ENCODE measurements around the gene NAPA.

NAPA gene

GRCh38 chr19:47526798-47527197 is 11.9 kb upstream of the NAPA start:
- intact Hi-C loops (cut with DNase I): no loop called here
- DNase-seq: no peak

GRCh38 chr19:47523473-47523872 is 8.6 kb upstream of the NAPA start:
- peak in 1 of 10 donors; percentile 48 for DNase-seq
- intact Hi-C loops (cut with DNase I): no loop called here

GRCh38 chr19:47521473-47522180 is 6.8 kb upstream of the NAPA start:
- DNase-seq: peak in 1 of 10 donors; percentile 55
- intact Hi-C loops (cut with DNase I): no loop called here

GRCh38 chr19:47520839-47521238 is 6.0 kb upstream of the NAPA start:
- intact Hi-C loops (cut with DNase I): no loop called here
- no peak for DNase-seq

GRCh38 chr19:47520343-47520806 is 5.5 kb upstream of the NAPA start:
- intact Hi-C loops (cut with DNase I): no loop called here
- DNase-seq: peak in 1 of 10 donors; percentile 44

GRCh38 chr19:47518854-47519253 is 4.0 kb upstream of the NAPA start:
- peak in 1 of 10 donors; percentile 18 for DNase-seq
- intact Hi-C loops (cut with DNase I): loop anchor here (5.0 kb wide), 1 partner anchor 88 kb away; the partner anchor contains the start of gene BICRA

- intact Hi-C loops (cut with DNase I): loop anchor here (5.0 kb wide), 1 partner anchor 89 kb away; the partner anchor contains the start of gene BICRA
- DNase-seq: peak in 1 of 10 donors; percentile 4
Observed at GRCh38 chr19:47518139-47518538, 3.3 kb upstream of the NAPA start.

GRCh38 chr19:47514151-47514868 is 553 bp downstream of the NAPA start:
- intact Hi-C loops (cut with DNase I): loop anchor here (2.0 kb wide), 2 partner anchors 30 to 78 kb away; partner anchors contain the start of gene KPTN

GRCh38 chr19:47512948-47513319 is 1.9 kb downstream of the NAPA start:
- intact Hi-C loops (cut with DNase I): no loop called here
- peak in 1 of 10 donors; percentile 11 for DNase-seq

More at GRCh38 chr19:47514151-47514868, 553 bp downstream of the NAPA start:
- DNase-seq: peak in 3 of 10 donors; percentile 54 to 86 (median 67)

GRCh38 chr19:47512183-47512947 is 2.5 kb downstream of the NAPA start:
- intact Hi-C loops (cut with DNase I): no loop called here
- peak in 1 of 10 donors; percentile 19 for DNase-seq

- intact Hi-C loops (cut with DNase I): no loop called here
- peak in 3 of 10 donors; percentile 84 to 90 (median 87) for DNase-seq
Observed at GRCh38 chr19:47511681-47512080, 3.2 kb downstream of the NAPA start.

- intact Hi-C loops (cut with DNase I): no loop called here
- peak in 2 of 10 donors; percentile 39 to 79 for DNase-seq
Observed at GRCh38 chr19:47511128-47511517, 3.7 kb downstream of the NAPA start.

- intact Hi-C loops (cut with DNase I): no loop called here
- peak in 3 of 10 donors; percentile 74 to 87 (median 84) for DNase-seq
Observed at GRCh38 chr19:47510516-47511127, 4.2 kb downstream of the NAPA start.

- peak in 7 of 10 donors; percentile 55 to 94 (median 77) for DNase-seq
- intact Hi-C loops (cut with DNase I): no loop called here
Observed at GRCh38 chr19:47509973-47510372, 4.9 kb downstream of the NAPA start.

GRCh38 chr19:47509170-47509847 is 5.6 kb downstream of the NAPA start:
- no peak for DNase-seq
- intact Hi-C loops (cut with DNase I): no loop called here

GRCh38 chr19:47508721-47509120 is 6.1 kb downstream of the NAPA start:
- DNase-seq: no peak
- intact Hi-C loops (cut with DNase I): no loop called here

- intact Hi-C loops (cut with DNase I): loop anchor here (2.0 kb wide), 1 partner anchor 65 kb away; no protein-coding TSS in a partner anchor
- peak in 4 of 10 donors; percentile 58 to 94 (median 72) for DNase-seq
Observed at GRCh38 chr19:47507924-47508553, 6.8 kb downstream of the NAPA start.

GRCh38 chr19:47507012-47507411 is 7.9 kb downstream of the NAPA start:
- intact Hi-C loops (cut with DNase I): loop anchor here (2.0 kb wide), 1 partner anchor 64 kb away; no protein-coding TSS in a partner anchor
- peak in 8 of 10 donors; percentile 49 to 94 (median 68) for DNase-seq

GRCh38 chr19:47506459-47506858 is 8.4 kb downstream of the NAPA start:
- peak in 1 of 10 donors; percentile 64 for DNase-seq
- intact Hi-C loops (cut with DNase I): loop anchor here (2.0 kb wide), 1 partner anchor 64 kb away; no protein-coding TSS in a partner anchor

All from posterior cingulate gyrus (tissue), 11 donors.